AG10803 (cell line): ENCODE results near the gene SPOCD1.

Experiments used
- DNase-seq: peaks from one replicate; pipeline ENCODE4 v3.0.0; 2010; ENCODE audit warnings: low read depth
- H3K4me3 ChIP-seq: 2 replicates; pipeline ENCODE4 v1.5.1; 2011; ENCODE audit warnings: mild to moderate bottlenecking, low read length, control low read depth
- TF ChIP-seq, protein P1 (sequence below): conservative IDR thresholded peaks from 2 replicates; pipeline ENCODE4 v1.5.1; 2011; ENCODE audit warnings: mild to moderate bottlenecking, low read length, control low read depth, inconsistent platforms

The SPOCD1 gene

DNA sequence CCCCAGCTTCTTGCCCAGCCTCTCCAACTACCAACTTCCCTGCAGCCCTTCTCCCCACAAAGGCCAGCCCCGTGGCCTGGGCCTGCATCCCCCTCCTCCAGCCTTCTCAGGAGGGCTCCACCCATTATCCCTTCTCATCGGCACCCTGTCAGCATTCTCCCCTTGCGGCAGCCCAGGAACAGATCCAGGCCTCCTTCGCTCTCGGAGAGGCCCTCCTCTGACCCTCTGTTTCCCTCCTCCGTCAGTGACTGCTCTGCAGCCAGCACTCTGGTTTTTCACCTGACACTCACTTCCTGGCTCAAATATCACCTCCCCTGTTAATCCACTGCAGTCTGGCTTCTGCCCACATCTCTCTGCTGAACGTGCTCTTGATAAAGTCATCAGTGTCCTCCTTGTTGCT, 69.1 kb downstream of the SPOCD1 start:
- TF ChIP-seq, protein P1, sequence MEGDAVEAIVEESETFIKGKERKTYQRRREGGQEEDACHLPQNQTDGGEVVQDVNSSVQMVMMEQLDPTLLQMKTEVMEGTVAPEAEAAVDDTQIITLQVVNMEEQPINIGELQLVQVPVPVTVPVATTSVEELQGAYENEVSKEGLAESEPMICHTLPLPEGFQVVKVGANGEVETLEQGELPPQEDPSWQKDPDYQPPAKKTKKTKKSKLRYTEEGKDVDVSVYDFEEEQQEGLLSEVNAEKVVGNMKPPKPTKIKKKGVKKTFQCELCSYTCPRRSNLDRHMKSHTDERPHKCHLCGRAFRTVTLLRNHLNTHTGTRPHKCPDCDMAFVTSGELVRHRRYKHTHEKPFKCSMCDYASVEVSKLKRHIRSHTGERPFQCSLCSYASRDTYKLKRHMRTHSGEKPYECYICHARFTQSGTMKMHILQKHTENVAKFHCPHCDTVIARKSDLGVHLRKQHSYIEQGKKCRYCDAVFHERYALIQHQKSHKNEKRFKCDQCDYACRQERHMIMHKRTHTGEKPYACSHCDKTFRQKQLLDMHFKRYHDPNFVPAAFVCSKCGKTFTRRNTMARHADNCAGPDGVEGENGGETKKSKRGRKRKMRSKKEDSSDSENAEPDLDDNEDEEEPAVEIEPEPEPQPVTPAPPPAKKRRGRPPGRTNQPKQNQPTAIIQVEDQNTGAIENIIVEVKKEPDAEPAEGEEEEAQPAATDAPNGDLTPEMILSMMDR: no peak
- no peak overlapping the region for H3K4me3 ChIP-seq
- no peak for DNase-seq

DNA sequence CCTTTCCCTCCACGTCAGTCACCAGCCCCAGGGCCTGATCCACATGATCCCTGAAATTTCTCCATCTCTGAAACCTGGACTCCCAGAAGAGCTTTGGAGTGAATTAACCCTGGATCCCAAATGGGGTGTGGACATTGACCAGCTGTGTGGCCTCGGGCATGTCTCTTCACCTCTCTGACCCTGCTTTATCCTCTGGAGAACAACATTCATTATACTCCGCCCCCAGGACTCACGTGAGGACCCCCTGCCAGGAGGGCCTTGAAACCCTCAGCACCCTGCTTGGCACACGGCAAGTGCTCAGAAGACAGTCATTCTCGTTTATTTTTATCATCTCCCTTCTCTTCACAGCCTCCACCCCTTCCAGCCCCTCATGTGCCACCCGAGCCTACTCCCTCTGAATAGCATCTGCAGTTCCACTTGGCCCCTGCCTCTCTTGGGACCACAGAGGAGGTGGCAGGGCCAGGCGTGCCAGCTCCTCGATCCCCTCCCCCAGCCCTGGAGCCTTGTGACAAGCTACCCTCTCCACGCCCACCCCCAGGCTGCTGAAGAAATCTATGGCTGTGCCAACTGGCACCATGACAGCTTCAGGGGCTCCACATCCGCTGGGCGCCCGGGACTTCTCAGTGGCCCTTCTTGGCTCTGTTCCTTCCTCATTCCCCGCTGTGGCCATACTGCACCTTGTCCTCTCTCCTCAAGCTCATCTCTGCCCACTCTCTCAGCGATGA, 69.7 kb downstream of the SPOCD1 start:
- TF ChIP-seq, protein P1: no peak
- no peak for DNase-seq

DNA sequence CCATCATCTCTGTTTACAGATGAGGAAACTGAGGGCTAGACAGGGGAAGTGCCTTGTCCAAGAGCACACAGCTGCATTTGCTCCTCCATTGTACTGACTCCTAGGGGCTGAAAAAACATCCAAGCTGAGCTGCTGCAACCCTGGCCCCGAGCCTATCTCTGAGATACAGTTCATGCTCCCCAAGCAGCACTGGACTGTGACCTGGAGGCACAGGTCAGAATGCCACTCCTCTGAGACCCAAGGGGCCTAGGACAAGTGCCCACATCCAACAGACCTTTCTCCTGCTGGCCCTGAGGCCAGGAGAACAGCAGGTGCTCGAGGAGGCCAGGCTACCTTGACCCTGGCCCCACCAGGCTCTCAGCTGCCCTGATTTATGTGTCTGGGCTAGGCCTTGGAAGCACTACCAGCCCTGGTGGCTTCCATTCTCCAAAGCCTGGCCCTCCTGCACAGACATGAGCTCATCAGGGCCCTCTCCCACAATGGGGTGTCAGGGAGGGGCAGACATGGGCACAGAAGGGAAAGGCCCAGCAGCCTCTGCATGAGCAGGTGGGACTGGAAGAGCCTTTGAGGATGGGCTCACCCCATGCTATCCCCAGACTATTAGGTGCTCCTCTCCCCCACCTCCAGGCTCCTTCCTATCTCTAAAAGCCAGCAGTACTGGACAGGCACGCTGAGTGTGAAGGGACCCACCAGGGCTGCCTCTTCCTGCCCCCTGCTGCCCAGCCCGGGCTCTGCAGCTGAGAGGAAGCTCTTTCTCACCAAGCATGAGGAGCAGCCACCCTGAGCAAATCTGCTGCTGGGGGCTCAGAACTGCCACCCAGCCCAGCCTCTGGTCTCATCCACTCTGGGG, 70.5 kb downstream of the SPOCD1 start:
- no peak overlapping the region for H3K4me3 ChIP-seq
- peak; percentile 59 for DNase-seq
- TF ChIP-seq, protein P1: peak; percentile 86

More for the DNA sequence above, 69.7 kb downstream of the SPOCD1 start:
- no peak overlapping the region for H3K4me3 ChIP-seq

DNA sequence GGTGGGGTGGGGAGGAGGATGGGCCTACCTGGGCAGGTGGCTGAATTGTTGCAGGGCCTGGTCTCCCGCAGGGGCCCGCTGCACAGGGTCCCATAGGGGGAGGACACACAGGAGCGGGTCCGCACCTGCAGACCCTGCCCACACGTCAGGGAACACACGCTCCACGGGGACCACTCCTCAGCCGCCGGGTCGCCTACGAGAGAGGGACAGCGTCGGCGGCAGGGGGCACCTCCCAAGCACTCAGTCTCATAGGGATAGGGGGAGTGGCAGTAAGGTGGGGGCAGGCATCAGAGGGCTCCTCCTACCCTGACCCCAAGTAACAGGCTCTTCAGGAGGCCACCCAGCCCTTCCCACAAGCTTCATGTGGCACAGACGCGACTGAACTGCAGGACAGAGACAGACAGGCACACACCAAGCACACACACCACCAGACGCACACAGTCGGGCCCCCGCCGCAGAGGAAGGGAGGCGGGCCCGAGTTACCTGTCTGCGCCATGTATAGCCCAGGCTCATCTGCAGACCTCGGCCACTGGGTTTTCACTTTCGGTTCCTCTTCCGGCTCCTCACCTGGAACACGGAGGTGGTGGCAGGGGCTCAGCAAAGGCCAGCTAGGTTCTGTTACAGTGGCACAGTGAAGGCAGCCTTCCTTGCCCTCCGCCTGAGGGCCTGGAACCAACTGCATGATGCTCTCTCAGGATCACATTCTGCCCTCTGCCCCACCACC, 71.5 kb downstream of the SPOCD1 start:
- H3K4me3 ChIP-seq: no peak overlapping the region
- no peak for DNase-seq
- TF ChIP-seq, protein P1: no peak

DNA sequence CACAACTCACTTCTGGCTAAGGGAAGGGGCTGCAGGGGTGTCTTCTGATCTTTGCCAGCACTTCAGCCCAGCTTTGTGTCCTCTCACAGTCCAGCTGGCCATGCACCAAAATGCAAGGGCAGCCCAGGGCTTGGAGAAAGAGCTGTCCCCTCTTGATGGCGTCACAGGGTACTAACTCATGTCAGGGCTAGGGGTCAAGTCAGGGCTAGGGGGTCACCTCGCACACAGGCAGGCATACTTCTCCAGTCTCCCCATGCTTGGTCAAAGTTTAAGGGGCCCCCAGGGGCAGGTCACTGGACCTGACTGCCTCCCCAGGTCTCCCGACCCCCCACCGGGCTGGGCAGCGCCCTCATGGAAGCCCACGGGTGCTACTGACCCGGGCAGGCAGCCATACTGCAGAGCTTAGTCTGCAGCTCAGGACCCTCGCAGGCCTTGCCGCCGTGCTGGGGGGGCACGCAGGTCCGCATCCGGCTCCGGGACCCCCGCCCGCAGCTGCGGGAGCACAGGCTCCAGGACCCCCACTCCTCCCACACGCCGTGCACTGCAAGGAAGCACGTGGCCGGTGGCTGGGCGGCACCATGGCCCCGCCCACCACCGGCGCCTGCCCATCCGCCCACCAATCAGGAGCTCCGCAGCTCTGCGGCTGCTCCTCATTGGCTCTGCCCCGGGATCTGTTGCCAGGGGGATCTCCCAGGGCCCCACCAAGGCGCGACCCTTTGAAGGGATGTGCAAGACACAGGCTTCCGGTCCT, 73.2 kb downstream of the SPOCD1 start:
- H3K4me3 ChIP-seq: no peak overlapping the region
- TF ChIP-seq, protein P1: no peak
- no peak for DNase-seq
